GM21360 (cell line): ENCODE data around the gene KPNA6.
A peak's percentile ranks its signal among the peaks of the same experiment; 100 is the strongest.
"Not testable (repeated sequence)": the region's sequence is repeated elsewhere in the genome, so short reads cannot be mapped to it uniquely, and the experiment has no call there.

Experiments used
- ATAC-seq: cut with Tn5 transposase; IDR thresholded peaks from one replicate; pipeline ENCODE4 v1.9.1; 2021; ENCODE audit warnings: mild to moderate bottlenecking, moderate library complexity; ENCODE audit not compliant: unreplicated experiment

Gene KPNA6

DNA sequence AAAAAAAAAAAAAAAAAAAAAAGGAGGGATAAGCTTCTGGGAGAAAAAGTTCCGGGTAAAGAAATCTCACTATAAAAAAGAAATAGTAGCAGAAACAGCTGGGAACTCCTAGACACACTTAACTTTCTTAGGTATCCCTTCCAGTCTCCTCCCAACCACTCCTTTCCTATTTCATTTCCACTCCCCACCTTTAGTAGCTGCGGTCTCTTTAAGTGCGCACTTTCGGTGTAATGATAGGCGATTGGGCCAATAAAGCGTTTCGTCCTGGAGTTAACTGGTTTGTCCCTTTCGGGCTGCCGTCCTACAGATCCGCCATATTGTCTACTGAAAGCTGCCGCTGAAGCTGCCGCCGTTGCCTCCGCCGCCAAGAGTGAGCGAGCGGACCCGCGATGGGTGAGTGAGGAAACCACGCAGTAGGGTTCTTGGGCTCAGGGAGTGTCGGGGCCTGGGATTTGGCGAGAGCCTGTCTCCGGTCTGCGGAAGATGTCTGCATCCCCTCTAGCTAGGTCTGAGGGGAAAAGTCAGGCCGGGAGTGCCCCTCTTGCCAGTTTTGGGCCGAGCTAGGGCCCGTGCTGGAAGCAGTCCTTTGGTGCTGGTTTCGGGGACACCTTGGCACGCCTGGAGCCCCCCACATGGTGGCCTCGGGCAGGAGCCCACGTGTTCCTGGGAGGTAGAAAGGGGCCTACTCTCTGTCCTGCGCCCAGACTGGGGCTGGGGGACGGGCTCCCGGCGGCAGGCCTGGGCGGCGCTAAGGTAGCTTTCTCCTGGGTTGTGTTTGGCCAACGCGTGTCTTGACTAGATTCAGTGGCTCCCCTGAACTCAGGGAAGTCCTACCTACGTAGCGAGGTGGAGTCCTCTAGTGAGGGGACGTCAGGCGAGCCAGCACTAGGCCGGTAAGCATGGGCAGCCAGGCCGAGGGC is at the start of gene KPNA6:
KPNA6 (plus strand) TSS at position 315 of the 920 bp plus-strand sequence; CDS start at position 390, 75 bp downstream.
- peak; percentile 62 for ATAC-seq

DNA sequence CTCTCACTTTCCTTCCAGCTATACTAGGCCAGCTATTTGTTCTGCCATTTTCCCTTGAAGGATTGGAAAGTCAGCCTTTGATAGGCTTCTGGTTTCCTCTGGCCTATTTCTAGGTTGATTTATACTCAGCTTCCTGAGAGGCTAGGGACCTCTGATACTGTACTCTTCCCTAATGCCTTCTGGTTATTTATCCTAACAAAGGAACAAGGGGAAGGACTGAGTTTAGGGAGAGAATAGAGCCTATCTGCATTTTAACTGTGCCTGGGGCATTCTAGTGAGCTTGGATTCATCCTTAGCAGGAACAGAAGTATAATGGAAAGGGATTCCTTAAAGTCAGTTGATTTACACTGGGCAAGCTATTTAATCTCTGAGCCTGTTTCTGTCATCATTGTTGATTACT is 46.9 kb upstream of the KPNA6 start:
- no peak for ATAC-seq

DNA sequence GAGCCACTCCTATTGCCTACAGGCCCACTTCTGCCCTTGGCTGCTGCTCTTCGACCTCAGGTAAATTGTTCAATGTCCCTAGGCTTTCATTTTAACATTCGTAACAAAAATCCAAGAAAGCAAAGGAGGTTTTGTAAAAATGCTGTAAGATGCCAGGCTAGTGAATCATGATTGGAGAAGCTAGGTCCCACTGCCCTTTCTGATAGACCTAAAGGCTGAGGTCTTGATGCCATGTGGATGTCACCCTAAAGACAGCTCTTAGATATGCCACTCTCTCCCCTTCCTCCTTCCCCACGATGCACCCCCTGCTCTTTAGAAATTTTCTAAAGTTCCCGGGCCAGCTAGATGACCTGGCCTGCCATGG is 45.0 kb upstream of the KPNA6 start:
- ATAC-seq, result no peak

DNA sequence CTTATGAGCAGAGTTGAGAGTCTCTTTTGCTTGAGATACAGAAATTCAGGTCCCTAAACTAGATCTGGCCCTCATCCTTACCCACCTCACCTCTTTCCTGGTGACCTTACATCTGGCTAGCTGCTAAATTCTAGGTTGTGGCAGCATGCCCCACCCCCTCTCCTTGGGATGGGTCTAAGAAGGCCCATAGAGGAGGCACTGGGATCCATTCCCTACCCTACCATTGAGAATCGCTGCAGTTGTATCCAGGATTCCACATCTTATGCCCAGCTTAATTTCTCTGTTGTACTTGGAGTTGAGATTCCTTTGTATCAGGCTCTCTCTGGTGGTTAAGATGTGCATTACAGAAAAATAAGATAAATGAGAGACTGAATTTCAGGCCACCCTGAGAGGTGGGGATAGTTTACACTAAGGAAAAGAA is 44.6 kb upstream of the KPNA6 start:
- ATAC-seq, result no peak

DNA sequence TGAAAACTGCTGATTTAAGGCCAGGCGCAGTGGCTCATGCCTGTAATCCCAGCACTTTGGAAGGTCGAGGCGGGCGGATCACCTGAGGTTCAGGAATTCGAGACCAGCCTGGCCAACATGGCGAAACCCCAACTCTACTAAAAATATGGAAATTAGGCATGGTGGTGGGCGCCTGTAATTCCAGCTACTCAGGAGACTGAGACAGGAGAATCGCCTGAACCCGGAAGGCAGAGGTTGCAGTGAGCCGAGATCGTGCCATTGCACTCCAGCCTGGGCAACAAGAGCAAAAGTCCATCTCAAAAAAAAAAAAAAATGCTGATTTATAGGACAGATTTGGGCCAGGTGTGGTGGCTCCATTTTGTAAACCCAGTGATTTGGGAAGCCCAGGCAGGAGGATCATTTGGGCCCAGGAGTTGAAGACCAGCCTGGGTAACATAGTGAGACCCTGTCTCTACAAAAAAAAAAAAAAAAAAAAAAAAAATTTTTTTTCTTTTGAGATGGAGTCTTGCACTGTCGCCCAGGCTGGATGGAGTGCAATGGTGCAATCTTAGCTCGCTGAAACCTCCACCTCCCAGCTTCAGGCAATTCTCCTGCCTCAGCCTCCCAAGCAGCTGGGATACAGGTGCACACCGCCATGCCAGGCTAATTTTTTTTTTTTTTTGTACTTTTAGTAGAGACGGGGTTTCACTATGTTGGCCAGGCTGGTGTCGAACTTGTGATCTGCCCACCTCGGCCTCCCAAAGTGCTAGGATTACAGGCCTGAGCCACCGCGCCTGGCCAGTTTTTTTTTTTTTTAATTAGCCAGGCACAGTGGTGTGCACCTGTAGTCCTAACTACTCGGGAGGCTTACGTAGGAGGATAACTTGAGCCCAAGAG is 42.0 kb upstream of the KPNA6 start:
- not testable (repeated sequence) for ATAC-seq

DNA sequence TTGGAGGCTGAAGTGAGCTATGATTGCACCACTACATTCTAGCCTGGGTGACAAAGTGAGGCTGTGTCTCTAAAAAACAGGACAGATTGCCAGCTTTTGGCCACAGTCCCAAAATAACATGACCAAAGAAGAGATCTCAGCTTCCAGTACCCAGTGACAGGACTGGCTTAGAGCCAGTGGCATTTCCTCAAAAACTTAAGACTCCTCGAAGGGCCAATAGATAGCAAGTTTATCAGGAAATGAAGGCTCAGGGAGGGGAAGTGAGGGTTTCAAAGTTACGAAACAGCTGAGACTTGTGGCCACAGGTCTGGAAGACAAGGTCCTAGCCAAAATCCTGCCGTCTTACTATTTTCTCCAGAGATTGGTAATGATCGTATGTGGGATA is 41.4 kb upstream of the KPNA6 start:
- no peak for ATAC-seq

DNA sequence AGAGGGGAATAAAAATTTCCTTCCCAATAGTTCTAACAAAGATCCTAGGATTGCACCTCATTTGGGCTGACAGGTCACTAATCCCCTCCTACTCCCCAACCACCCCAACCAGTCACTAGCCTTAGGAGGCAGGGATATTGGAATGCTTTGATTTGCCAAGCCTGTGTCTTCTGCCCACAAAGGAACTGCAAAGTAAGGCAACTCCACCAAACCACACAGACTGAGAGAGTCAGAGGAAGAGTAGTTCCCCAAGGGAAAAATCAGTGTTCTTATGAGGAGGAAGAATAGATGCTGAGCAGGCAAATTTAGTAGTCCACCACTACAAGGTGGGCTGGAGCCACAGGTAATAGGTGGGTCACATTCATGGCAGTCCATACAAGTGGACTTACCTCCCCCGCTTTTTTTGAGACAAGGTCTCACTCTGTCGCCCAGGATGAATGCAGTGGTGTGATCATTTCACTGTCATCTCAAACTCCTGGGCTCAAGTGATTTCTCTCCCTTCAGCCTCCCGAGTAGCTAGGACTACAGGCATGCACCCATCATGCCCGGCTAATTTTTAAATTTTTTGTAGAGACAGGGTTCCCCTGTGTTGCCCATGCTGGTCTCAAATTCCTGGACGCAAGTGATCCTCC is 38.8 kb upstream of the KPNA6 start:
- no peak for ATAC-seq

DNA sequence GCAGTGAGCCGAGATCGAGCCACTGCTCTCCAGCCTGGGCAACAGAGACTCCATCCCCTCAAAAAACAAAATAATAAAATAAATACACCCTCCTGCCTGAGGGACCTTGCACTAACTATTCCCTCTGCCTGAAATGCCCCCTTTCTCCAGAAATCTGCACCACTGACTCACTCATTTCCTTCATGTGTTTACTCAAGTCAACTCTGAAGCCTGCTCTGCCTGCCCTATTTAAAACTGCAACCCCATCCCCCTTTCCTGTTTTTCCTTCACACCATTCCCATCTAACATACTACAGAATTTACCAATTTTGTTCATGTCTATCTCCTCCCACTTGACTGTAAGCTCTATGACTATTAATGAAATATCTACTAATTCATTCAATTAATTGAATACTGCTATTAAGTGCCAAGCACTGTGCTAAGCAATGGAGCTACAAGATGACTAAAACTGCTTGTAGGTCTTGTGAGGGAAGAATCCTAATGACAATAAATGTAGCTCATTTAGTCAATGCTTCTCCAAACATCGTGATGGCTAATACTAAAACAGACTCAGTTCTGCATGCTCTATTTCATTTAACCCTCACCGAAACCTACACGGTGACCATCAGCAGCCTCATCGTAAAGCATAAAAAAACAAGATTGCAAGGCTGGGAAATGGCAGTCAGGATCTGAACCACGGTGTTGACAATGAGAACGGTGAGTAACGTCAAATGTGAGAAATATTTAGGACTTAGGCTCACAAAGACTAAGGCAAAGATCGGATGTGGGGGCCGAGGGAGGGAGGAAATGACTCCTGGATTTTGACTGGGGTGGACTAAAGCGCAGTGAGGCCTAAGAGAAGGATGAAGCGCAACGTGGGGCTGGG is 35.9 kb upstream of the KPNA6 start:
- no peak for ATAC-seq

DNA sequence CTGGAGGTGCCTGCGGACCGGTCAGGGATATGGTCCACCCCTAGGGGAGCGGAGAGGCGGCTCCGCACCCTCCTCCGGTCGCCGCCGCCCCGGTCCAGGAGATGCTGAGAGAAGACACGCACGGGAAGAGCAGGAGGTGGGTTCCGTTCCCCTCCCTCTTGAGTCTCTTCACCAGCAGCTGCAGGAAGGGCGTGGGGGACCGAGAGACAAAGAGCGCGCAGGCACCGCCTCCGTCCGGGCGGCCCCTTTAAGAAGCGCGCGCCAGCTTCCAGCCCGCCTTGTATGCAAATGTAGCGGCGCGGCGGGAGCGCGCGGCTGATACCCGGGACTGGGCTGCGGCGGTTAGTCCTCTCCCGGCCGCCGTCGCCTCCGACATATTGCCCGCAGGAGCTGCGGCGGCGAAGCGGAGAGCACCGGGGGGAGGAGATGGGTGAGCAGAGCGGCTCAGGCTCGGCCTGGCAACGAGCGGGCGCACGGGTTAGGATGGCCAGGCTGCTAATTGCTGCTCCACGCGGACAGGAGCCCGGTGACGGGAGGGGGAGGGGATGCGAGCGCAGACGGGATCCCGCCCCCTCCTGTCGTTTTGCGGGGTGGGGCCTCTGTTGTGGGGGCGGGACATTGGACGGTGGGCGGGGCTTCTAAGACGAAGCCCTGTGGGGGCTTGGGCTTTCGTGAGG is 35.1 kb upstream of the KPNA6 start, which contains the start of gene TMEM39B:
TMEM39B (plus strand) TSS at position 318 of the 677 bp plus-strand sequence; CDS start at position 427, 109 bp downstream.
- ATAC-seq, result peak; percentile 83

DNA sequence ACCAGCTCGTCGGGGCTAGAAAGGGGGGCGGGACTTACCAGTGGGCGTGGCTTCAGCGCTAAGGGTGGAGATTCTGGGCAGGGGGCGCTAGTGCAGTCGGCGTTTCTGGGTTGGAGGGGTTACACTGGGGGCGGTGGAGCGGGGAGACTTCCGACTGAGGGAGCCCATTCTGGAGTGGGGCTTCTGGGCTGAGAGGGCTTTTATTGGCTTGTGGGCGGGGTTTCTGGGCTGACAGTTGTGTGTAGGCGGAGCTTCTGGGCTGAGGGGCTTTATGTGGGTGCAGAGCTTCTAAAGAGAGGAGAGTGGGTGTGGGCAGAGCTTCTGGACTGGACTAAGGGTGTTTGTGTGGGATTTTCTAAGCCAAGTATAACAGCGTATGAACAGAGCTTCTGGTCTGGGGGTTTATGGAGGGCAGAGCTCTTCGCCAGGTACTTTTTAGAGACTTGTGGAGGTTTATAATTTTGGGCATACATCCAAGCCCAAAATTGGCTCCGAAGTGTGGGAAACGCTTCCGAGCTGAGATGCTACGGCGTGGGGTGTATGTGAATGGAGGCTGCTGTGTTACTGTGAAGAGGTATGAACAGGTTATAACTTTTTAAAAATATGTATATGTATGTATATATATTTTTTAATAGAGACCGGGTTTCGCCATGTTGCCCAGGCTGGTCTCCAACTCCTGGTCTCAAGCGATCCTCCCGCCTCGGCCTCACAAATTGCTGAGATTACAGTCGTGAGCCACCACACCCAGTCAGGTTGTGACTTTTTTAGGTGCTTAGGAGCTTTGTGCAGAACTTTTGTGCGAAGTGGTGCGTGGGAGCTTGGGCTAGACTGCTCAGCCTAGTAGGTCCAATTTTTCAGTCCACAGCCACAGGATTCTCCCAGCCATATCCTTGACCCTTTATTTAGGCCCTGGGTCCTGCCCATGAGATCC is 34.3 kb upstream of the KPNA6 start:
- ATAC-seq, result peak; percentile 8

DNA sequence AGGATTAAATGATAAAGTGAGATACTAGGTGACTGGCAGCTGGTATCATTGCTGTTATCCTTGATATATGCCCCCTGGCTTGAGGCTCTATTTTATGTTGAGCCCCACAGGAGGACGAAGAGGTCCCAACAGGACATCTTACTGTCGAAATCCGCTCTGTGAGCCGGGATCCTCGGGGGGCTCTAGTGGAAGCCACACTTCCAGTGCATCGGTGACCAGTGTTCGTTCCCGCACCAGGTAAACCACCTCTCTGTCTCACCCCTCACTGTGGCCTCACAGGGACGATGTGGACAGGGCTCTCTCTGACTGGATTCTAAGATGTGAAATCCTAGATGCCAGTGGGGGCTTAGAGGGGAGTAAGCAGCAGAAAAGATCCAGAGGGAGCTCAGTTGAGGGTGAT is 33.0 kb upstream of the KPNA6 start:
- no peak for ATAC-seq

DNA sequence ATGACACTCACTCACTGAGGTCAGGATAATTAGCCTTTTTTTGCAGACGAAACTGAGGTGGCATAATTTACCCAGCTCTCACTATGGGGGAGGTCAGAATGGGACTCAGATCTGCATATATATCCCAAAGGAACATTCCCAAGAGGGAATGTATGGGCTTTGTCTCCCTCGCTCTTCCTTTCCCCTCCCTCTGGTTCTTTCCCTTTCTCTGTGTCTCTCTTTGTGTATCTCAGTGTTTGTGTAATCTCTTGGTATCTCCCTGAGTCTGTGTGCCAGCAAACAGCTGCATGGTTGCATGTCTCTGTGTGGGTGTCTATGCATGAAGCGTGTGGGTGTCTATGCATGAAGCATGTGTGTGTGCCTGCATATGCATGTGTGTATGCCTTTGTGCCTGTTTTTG is 30.4 kb upstream of the KPNA6 start:
- no peak for ATAC-seq

DNA sequence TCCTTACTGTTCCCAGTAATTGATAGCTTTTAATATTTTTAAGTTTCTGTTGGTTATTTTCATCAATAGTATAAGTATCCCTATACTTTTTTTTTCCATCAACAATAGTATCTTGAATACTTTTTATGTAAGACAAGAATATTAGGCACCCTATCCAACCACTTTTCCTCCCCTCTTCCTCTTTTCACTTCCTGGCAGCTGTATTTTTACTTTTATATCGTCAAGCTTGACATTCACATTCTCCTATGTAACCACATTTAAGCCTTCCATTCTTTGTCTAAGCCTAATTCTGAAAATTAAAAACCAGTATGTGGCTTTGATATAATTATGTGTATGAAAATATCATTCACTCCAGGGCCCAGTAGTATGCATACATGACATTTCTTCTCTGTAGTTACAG is 25.8 kb upstream of the KPNA6 start:
- ATAC-seq, result no peak

DNA sequence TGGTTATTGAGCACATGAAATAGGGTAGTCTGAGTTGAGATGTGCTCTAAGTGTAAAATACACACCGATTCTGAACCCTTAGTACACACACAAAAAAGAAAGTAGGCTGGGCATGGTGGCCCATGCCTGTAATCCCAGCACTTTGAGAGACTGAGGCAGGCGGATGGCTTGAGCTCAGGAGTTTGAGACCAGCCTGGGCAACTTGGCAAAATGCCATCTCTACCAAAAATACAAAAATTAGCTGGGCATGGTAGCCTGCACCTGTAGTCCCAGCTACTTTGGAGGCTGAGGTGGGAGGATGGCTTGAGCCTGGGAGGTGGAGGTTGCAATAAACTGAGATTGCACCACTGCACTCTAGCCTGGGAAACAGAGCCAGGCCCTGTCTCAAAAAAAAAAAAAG is 21.5 kb upstream of the KPNA6 start:
- not testable (repeated sequence) for ATAC-seq

DNA sequence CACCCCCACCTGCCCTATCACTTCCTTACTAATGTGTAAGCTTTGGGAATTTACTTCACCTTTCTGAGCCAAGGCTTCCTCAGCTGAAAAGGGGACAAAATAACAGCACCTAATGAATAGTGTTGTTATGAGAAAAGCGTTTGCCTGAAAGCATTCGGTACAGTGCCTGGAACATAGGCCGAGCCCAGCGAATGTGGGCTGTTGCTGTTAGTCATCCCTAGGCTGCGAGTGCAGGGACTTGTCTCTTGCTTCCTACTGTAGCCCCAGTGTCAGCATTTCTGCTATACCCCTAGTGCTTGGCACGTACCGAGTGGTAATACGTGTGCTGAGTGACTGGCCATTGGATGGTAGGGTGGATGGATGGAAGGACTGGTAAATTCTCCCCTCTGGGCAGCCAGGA is 16.7 kb upstream of the KPNA6 start:
- ATAC-seq, result no peak

DNA sequence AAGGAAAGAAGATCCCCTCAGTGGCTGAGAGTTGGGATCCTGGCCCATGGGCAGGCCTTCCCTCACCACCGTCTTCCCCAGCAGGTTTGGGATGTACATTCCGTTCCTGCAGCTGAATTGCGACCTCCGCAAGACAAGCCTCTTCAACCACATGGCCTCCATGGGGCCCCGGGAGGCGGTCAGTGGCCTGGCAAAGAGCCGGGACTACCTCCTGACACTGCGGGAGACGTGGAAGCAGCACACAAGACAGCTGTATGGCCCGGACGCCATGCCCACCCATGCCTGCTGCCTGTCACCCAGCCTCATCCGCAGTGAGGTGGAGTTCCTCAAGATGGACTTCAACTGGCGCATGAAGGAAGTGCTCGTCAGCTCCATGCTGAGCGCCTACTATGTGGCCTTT is 16.3 kb upstream of the KPNA6 start:
- ATAC-seq, result no peak

DNA sequence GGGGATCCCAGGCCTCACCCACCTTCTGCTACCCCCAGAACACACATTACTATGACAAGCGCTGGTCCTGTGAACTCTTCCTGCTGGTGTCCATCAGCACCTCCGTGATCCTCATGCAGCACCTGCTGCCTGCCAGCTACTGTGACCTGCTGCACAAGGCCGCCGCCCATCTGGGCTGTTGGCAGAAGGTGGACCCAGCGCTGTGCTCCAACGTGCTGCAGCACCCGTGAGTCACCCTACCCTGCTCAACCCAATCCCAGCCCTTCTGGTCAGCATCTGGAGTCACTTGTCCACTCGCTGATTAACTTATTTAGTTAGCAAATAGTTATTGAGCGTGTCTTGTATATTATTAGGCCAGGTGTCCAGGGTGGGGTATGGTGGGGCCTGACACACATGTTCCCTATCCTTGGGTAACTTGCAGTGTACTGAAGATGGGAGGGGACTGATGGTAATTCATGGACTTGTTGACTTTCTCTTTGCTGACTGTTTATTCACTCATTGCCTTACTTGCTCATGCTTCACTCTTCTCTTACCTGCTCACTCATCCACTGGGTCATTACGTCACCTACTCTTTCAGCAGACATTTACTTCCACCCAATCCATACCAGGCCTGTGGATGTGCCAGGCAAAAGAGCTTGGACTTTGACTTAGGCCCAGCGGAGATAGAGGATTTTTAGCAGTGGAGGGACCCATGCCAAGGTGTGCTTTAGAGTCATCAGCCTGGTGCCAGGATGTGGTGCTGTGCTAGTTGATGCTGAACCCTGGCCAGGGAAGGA is 12.9 kb upstream of the KPNA6 start:
- ATAC-seq, result no peak

DNA sequence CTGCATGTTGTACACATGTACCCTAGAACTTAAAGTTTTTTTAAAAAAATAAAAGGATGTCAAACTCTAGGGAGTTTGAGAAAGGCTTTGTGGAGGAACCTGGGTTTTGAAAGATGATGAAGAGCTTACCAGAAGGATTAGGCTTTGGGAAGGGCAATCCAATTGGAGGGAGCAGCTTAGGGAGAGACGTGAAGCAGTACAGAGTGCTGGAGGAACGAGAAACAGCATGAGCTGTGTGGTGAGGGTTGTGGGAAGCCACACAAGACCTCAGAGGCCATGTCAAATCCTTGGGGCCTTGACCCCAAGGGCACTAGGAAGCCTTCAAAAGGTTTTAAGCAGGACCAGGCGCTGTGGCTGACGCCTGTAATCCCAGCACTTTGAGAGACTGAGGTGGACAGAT is 8.4 kb upstream of the KPNA6 start:
- ATAC-seq, result no peak
